Measurements from ENCODE around the gene VASH1.

GRCh38 chr14:76761960-76762410, 717 bp downstream of the VASH1 start:
- TF ChIP-seq CTCF (IDR thresholded peaks at IDR 0.05; ENCODE audit: insufficient read depth, low read length, poor library complexity, severe bottlenecking) (no peak), EZH2phosphoT487 (conservative IDR thresholded peaks at IDR 0.05; ENCODE audit: low read length) (no peak)

All from SU-DHL-6 (cell line).